ENCODE data around the gene MKRN2OS. TPM values are rescaled to one million over a fixed set of nuclear protein-coding genes. Genes with fewer than 3 reads are reported as not detected.

MKRN2OS gene
- polyA plus RNA-seq, 2 of the 4 experiments (the other 2 are of a cell fraction) = not detected

- no peak for TF ChIP-seq REST (IDR thresholded peaks at IDR 0.05)
- no peak for TF ChIP-seq ZC3H11A (IDR thresholded peaks at IDR 0.05)
- TF ChIP-seq ELK1 (IDR thresholded peaks at IDR 0.05; ENCODE audit: low read depth, low read length) = no peak
- no peak for TF ChIP-seq HOXA7 (CRISPR knock-in tag; IDR thresholded peaks at IDR 0.05)
- peak; percentile 87 for TF ChIP-seq MYC (IDR thresholded peaks at IDR 0.05; ENCODE audit: borderline replicate concordance, low read length)
- TF ChIP-seq EHMT2 (IDR thresholded peaks at IDR 0.05; ENCODE audit: low read depth) = no peak
- TF ChIP-seq POLR2A (IDR thresholded peaks at IDR 0.05; ENCODE audit: low read length) = peak; percentile 98
- TF ChIP-seq ZFP36 (IDR thresholded peaks at IDR 0.05; ENCODE audit: borderline replicate concordance, partially characterized antibody) = no peak
- no peak for TF ChIP-seq CTCF (IDR thresholded peaks at IDR 0.05)
- no peak for TF ChIP-seq CEBPB (IDR thresholded peaks at IDR 0.05)
- TF ChIP-seq RARB (CRISPR knock-in tag; IDR thresholded peaks at IDR 0.05) = no peak
- TF ChIP-seq NPAS2 (CRISPR knock-in tag; IDR thresholded peaks at IDR 0.05; ENCODE audit: borderline replicate concordance) = no peak
- 0 out of 2 replicates have a peak, but pooled peaks have one; percentile 18 for TF ChIP-seq BHLHE40 (IDR thresholded peaks at IDR 0.05; ENCODE audit: low read depth, low read length)
- peak; percentile 65; the same call in 1 of the 2 replicates for TF ChIP-seq ESRRA (IDR thresholded peaks at IDR 0.05; ENCODE audit: borderline replicate concordance, low read length)
- TF ChIP-seq E2F6 (IDR thresholded peaks at IDR 0.05; ENCODE audit: borderline replicate concordance, low read depth) = peak; percentile 55; the same call in 1 of the 2 replicates
- peak; percentile 95 for TF ChIP-seq PHF8 (IDR thresholded peaks at IDR 0.05; ENCODE audit: borderline replicate concordance, low read depth)
- peak; percentile 93; the same call in 2 of the 3 replicates for TF ChIP-seq BCL3 (IDR thresholded peaks at IDR 0.05)
- no peak for TF ChIP-seq CHD2 (IDR thresholded peaks at IDR 0.05; ENCODE audit: low read length, partially characterized antibody)
- no peak for TF ChIP-seq FOSB (CRISPR knock-in tag; IDR thresholded peaks at IDR 0.05)
- TF ChIP-seq MAZ (IDR thresholded peaks at IDR 0.05; ENCODE audit: borderline replicate concordance, low read depth, low read length) = 0 out of 2 replicates have a peak, but pooled peaks have one; percentile 53
- no peak for TF ChIP-seq HMGXB4 (CRISPR knock-in tag; IDR thresholded peaks at IDR 0.05; ENCODE audit: borderline replicate concordance)
- TF ChIP-seq NFE2L2 (conservative IDR thresholded peaks at IDR 0.05; ENCODE audit: low read length) = no peak
- 0 out of 2 replicates have a peak, but pooled peaks have one; percentile 31 for TF ChIP-seq HOXB5 (CRISPR knock-in tag; IDR thresholded peaks at IDR 0.05)
- no peak for TF ChIP-seq POLR2AphosphoS2 (conservative IDR thresholded peaks at IDR 0.05; ENCODE audit: low read length)
- no peak for TF ChIP-seq TP53 (CRISPR knock-in tag; IDR thresholded peaks at IDR 0.05)
- TF ChIP-seq JUN (IDR thresholded peaks at IDR 0.05) = peak; percentile 71 to 94
- TF ChIP-seq KDM5A (IDR thresholded peaks at IDR 0.05) = peak; percentile 11; the same call in 1 of the 2 replicates
- peak in 1 of 2 experiments; percentile 18; a peak in 2 of 5 replicates for TF ChIP-seq RAD21 (conservative IDR thresholded peaks at IDR 0.05 in 1 of 2, IDR thresholded peaks at IDR 0.05 in 1 of 2)
- TF ChIP-seq RCOR1 (IDR thresholded peaks at IDR 0.05; ENCODE audit: low read depth, low read length) = no peak
- no peak for TF ChIP-seq CHD4 (IDR thresholded peaks at IDR 0.05; ENCODE audit: borderline replicate concordance)
- TF ChIP-seq NR3C1 (IDR thresholded peaks at IDR 0.05) = no peak
Observed at GRCh38 chr3:12556690-12557472, 11.6 kb upstream of the MKRN2OS start, which contains the start of gene MKRN2 (continued).

Data from A549 (cell line).